Transverse colon (tissue), 4 donors: ENCODE results near the gene RAB40B.

ENCODE experiments used
- CTCF ChIP-seq, 5 experiments: fragments of 200-600 bp in 3 of 5; fragments of 450-650 bp in 2 of 5; sonication (generic) in 3 of 5; IDR thresholded peaks; 1 replicate in 2 of 5; 2 replicates in 3 of 5; pipeline ENCODE4 v1.5.1; 2016 to 2017; ENCODE audit warnings: antibody characterized with exemption in 5 of 5, inconsistent platforms in 3 of 5, mild to moderate bottlenecking in 2 of 5, moderate library complexity in 1 of 5
- POLR2AphosphoS5 ChIP-seq, 3 donors: sonication (generic); formaldehyde crosslinking; IDR thresholded peaks; one replicate each; pipeline ENCODE4 v1.6.1; 2016; ENCODE audit warnings: antibody characterized with exemption in 3 of 3

GRCh38 chr17:82619211-82619610 lies 79.3 kb downstream of the RAB40B start:
- TF ChIP-seq CTCF (IDR thresholded peaks at IDR 0.05) (no peak), POLR2AphosphoS5 (IDR thresholded peaks at IDR 0.05) (no peak)
